Measurements from ENCODE around the gene SAMD11.

Gene SAMD11

GRCh38 chr1:918843-919242 lies 4.9 kb upstream of the SAMD11 start:
- DNase-seq = no peak

- no peak for DNase-seq
Measured at GRCh38 chr1:919271-919872, 4.4 kb upstream of the SAMD11 start.

- DNase-seq = no peak
Measured at GRCh38 chr1:920010-920409, 3.7 kb upstream of the SAMD11 start.

- DNase-seq = no peak
Measured at GRCh38 chr1:920521-920920, 3.2 kb upstream of the SAMD11 start.

GRCh38 chr1:921011-921837 lies 2.5 kb upstream of the SAMD11 start:
- DNase-seq = no peak

GRCh38 chr1:923991-924655 lies 400 bp downstream of the SAMD11 start:
- DNase-seq = no peak

- no peak for DNase-seq
Measured at GRCh38 chr1:924656-925560, 1.2 kb downstream of the SAMD11 start.

GRCh38 chr1:925561-926421 lies 2.1 kb downstream of the SAMD11 start:
- no peak for DNase-seq

- DNase-seq = no peak
Measured at GRCh38 chr1:927234-927633, 3.5 kb downstream of the SAMD11 start.

- DNase-seq = no peak
Measured at GRCh38 chr1:927748-928147, 4.0 kb downstream of the SAMD11 start.

- no peak for DNase-seq
Measured at GRCh38 chr1:928825-929661, 5.3 kb downstream of the SAMD11 start.

GRCh38 chr1:929712-930632 lies 6.2 kb downstream of the SAMD11 start:
- DNase-seq = no peak

GRCh38 chr1:930633-931138 lies 7.0 kb downstream of the SAMD11 start:
- no peak for DNase-seq

GRCh38 chr1:931380-932172 lies 7.9 kb downstream of the SAMD11 start:
- no peak for DNase-seq

GRCh38 chr1:932173-932510 lies 8.4 kb downstream of the SAMD11 start:
- DNase-seq = no peak

- DNase-seq = no peak
Measured at GRCh38 chr1:932776-933602, 9.3 kb downstream of the SAMD11 start.

- DNase-seq = no peak
Measured at GRCh38 chr1:933603-933940, 9.8 kb downstream of the SAMD11 start.

All from cerebellar nuclear complex (tissue), 1 donor.